IPS-NIHi7 (cell line): ENCODE measurements around the gene BZW2.
"Not testable (repeated sequence)": the region's sequence is repeated elsewhere in the genome, so short reads cannot be mapped to it uniquely, and the experiment has no call there.

Experiments
- DNase-seq: peaks from one replicate; pipeline ENCODE4 v3.0.0; 2012; ENCODE audit warnings: mixed read lengths; ENCODE audit errors: extremely low spot score

BZW2 gene

GRCh38 chr7:16644636-16645592 is 1.1 kb upstream of the BZW2 start:
- DNase-seq: peak; percentile 68

- DNase-seq: no peak
Measured at GRCh38 chr7:16646472-16647072, 591 bp downstream of the BZW2 start.

GRCh38 chr7:16647435-16647960 is 1.5 kb downstream of the BZW2 start:
- no peak for DNase-seq

GRCh38 chr7:16648551-16648950 is 2.6 kb downstream of the BZW2 start:
- DNase-seq: no peak

GRCh38 chr7:16649196-16649595 is 3.2 kb downstream of the BZW2 start:
- no peak for DNase-seq

- DNase-seq: no peak
Measured at GRCh38 chr7:16650266-16650665, 4.3 kb downstream of the BZW2 start.

GRCh38 chr7:16651396-16652239 is 5.6 kb downstream of the BZW2 start:
- DNase-seq: no peak

- no peak for DNase-seq
Measured at GRCh38 chr7:16652240-16652583, 6.2 kb downstream of the BZW2 start.

GRCh38 chr7:16652888-16653287 is 6.9 kb downstream of the BZW2 start:
- no peak for DNase-seq

GRCh38 chr7:16655394-16655793 is 9.4 kb downstream of the BZW2 start:
- DNase-seq: no peak

- DNase-seq: no peak
Measured at GRCh38 chr7:16656141-16656540, 10.2 kb downstream of the BZW2 start.

- DNase-seq: peak; percentile 65
Measured at GRCh38 chr7:16657656-16658279, 11.8 kb downstream of the BZW2 start.

- not testable (repeated sequence) for DNase-seq
Measured at GRCh38 chr7:16659854-16660497, 14.0 kb downstream of the BZW2 start.

GRCh38 chr7:16660702-16661464 is 14.9 kb downstream of the BZW2 start:
- DNase-seq: no peak

- DNase-seq: no peak
Measured at GRCh38 chr7:16661924-16662323, 15.9 kb downstream of the BZW2 start.

GRCh38 chr7:16667355-16667754 is 21.4 kb downstream of the BZW2 start:
- DNase-seq: no peak

GRCh38 chr7:16668049-16668858 is 22.3 kb downstream of the BZW2 start:
- DNase-seq: peak; percentile 31

- DNase-seq: no peak
Measured at GRCh38 chr7:16668978-16669377, 23.0 kb downstream of the BZW2 start.

GRCh38 chr7:16669581-16669980 is 23.6 kb downstream of the BZW2 start:
- DNase-seq: no peak
